GM20000 (cell line): ENCODE results near the gene TXNRD2.

Source experiments
- DNase-seq: peaks from one replicate; pipeline ENCODE4 v3.0.0; 2012; ENCODE audit warnings: low spot score
- CTCF ChIP-seq: IDR thresholded peaks from 2 replicates; pipeline ENCODE4 v1.5.1; 2012; ENCODE audit warnings: mild to moderate bottlenecking, control low read depth; ENCODE audit errors: extremely low read depth, missing control alignments

Gene TXNRD2

GRCh38 chr22:19982991-19983578, 41.5 kb upstream of the TXNRD2 start:
- DNase-seq, result no peak
- no peak for TF ChIP-seq CTCF

- no peak for DNase-seq
- no peak for TF ChIP-seq CTCF
Measured at GRCh38 chr22:19981961-19982920, 40.6 kb upstream of the TXNRD2 start.

GRCh38 chr22:19981171-19981960, 39.7 kb upstream of the TXNRD2 start:
- DNase-seq, result no peak
- TF ChIP-seq CTCF, result no peak

- TF ChIP-seq CTCF, result no peak
Measured at GRCh38 chr22:19980766-19981165, 39.1 kb upstream of the TXNRD2 start.

GRCh38 chr22:19979712-19980493, 38.3 kb upstream of the TXNRD2 start:
- no peak for TF ChIP-seq CTCF
- DNase-seq, result no peak

More at GRCh38 chr22:19980766-19981165, 39.1 kb upstream of the TXNRD2 start:
- no peak for DNase-seq

DNA sequence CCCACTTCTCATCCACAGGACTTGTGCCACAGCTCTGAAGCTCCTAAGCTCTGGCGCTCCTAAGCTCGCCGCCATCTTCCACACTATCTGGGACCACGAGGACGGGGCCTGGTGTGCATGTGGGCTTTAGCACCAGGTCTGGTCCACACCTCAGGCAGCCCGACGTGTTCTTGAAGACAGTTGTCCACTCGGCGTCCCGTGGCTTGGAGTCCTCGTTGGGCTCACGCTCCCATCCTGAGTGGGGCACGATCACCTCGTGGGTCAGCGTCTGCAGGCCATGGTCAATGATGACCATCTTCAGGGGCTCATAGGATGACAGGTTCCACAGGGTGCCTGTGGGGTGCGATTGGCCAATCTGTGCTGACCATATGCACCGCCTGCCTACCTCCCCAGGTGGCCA, 37.1 kb upstream of the TXNRD2 start:
- DNase-seq, result no peak
- no peak for TF ChIP-seq CTCF
